HG02759 (cell line): ENCODE measurements around the gene CWC25.
A peak's percentile ranks its signal among the peaks of the same experiment; 100 is the strongest.

Experiments
- ATAC-seq: cut with Tn5 transposase; IDR thresholded peaks from one replicate; pipeline ENCODE4 v1.9.1; 2021; ENCODE audit warnings: mild to moderate bottlenecking, moderate library complexity; ENCODE audit not compliant: unreplicated experiment

Gene CWC25

DNA sequence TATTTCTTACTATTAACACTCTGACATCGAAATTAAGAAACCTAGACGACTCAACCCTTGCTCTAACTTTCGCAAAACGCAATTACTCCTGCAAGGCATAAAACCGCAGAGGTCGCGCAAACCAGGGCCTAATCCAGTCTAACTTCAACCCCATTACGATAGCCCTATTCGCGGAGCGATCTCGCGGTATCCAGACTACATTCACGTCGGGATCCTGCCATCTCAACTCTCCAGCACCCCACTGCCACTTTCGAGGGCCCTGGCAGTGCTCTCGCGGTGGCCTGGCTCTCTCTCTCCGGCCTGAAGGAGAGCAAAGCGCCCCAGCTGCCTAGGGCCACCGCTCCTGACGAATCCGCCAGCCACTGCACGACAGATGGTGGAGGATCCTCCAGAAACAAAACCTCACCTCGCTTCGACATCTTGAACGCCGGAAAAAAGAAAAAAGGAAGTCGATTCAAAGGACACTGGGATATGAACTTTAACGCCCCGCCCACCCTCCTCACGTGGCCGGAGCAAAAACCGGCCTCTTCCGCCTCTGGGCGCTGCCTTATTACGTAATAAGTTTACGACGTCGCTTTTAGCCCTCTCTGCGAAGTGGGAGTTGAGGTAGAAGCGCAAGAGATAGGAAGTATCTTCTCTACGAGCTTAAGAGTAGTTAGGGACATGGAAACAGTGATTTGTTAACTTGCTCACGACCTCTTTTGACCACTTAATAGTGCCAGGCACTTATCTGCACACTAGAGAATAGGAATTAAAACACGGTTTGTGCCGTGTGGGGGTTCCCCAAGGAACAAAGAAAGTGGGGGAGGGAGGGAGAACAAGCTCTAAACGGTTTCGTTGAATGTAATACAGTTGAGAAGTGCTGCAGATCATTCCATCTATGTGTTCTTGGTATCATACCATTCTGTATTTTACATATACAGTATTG, 28.4 kb upstream of the CWC25 start, which contains the start of gene RPL23:
TSS of gene RPL23 (minus strand) at position 430 of the 928 bp plus-strand sequence. CDS start at position 419, 11 bp downstream.
- peak; percentile 88 for ATAC-seq

GRCh38 chr17:38852771-38853291, 27.7 kb upstream of the CWC25 start:
- ATAC-seq: no peak

GRCh38 chr17:38851434-38851833, 26.3 kb upstream of the CWC25 start:
- no peak for ATAC-seq

DNA sequence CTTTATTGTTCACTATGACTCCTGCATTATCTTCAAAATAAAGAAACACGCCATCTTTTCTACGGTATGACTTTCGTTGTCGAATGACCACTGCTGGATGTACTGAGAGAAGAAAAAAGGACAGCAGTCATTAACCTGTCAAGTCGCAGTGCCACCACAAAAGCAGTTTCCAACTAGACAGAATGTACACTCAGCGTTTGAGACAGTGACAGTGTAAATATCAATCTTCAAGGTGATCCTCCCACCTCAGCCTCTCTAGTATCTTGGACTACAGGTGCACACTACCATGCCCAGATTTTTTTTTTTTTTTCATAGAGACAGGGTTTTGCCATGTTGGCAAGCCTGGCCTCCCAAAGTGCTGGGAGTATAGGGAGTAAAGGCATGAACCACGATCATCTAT, 25.3 kb upstream of the CWC25 start:
- no peak for ATAC-seq

DNA sequence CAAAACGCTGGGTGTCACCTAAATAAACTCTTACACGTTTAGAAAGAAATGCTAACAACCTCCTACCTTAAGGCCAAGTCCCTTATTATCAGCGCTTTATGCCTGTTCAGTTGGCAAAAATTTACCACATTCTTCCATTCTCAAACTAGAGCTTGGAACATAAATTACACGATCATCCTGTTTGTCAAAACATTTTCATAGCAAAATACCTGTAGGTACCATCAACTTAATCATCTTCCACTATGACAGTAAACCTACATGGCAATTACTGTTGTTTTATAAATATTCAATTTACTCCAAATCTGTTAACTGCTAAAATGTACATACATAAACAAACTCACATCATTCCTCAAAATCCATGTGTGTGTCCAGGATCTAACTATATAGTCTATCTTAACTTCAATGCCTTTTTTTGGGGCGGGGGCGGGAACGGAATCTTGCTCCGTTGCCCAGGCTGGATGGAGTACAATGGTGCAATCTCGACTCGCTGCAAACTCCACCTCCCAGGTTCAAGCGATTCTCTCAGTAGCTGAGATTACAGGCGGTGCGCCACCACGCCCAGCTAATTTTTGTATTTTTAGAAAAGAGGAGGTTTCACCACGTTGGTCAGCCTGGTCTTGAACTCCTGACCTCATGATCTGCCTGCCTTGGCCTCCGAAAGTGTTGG, 24.0 kb upstream of the CWC25 start:
- no peak for ATAC-seq

GRCh38 chr17:38848557-38848891, 23.4 kb upstream of the CWC25 start:
- no peak for ATAC-seq

- ATAC-seq: no peak
Observed at GRCh38 chr17:38844261-38844757, 19.2 kb upstream of the CWC25 start.

DNA sequence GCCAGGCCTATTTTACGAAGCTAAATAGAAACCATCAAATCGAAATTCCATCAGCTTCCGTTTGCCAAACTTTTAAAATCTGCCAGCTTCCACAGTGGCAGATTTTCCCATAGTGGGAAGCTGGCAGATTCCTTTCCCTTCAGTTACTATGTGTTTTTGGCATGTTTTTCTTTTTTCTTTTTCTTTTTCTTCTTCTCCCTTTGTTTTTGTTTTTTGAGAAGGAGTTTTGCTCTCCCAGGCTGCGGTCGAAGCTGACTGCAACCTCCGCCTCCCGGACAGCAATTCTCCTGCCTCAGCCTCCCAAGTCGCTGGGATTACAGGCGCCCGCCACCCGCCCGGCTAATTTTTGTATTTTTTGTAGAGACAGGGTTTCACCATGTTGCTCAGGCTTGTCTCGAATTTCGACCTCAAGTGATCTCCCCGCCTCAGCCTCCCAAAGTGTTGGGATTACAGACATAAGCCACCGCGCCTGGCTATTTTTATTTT, 684 bp upstream of the CWC25 start:
- ATAC-seq: no peak

DNA sequence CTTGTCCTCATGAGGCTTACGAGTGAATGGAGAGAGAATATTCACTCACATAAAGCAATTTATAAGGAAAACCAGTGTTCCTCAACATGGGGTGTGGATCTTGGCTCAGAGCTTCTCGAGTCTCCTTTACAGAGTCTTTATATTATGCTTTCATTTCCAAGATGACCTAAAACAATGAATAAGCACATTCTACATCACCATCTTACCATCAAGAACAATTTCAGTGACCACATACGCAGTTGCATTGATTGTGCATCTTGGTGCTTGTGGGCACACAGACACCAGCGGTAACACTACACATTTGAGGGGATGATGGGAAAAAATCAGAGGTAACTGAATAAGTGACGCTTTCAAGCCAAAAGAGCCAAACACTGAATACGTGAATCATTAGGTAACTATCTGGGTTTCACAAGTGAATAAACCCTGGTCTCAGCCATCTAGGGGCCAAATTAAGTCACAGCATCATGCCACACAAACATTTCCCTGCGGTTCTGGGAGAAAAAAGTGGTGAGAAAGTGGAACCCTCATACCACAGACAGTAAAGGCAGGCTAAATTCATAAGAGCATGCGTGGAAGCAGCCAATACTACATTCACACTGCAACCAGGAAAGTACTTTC, 9.4 kb downstream of the CWC25 start:
- no peak for ATAC-seq

- ATAC-seq: no peak
Observed at GRCh38 chr17:38809828-38810227, 15.3 kb downstream of the CWC25 start.

GRCh38 chr17:38800237-38800760, 24.8 kb downstream of the CWC25 start:
- no peak for ATAC-seq

- ATAC-seq: peak; percentile 77
Observed at GRCh38 chr17:38799501-38800236, 25.5 kb downstream of the CWC25 start, which contains the start of gene PIP4K2B. Gene PIP4K2B (minus strand): TSS chr17:38799556. CDS start chr17:38799424, 132 bp downstream.

DNA sequence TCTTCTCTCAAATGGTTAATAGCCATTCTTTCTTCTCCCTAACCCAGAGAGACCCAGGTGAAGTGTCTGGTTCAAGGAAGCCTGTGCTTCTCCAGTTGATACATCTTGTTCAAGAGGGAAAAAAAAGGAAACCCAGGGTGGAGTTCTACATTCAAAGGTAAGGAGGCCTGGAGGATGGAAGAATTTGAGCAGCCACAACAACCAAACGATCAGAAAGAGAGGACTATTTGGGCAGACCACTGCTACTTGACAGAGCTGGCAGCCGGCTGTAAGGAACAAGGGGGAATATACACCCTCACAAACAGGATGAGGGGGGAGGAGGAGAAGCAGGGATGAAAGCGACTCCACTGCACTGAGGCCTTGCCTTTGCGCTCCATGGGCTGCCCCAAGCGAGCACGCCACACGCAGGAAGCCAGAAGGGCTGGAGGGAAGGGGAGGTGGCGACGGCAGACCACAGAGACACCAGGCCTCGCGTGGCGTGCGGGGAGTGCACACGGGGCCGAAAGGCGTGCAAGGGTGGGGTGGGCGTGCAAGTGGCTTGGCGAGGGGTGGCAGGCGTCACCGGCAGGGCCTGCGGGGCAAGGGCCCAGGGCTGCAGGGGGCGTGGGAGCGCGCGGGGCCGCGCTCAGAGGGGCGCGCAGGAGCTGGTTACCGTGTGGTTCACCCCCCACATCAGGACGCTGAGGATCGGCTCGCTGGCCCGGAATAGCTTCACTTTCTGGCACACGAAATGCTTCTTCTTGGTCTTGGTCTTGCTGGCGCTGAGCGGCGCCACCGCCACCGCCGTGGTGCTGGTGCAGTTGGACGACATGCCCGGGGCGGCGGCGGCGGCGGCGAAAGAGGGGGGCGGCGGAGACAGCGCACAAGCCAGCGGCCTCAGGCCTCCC, 26.3 kb downstream of the CWC25 start:
- peak; percentile 25 for ATAC-seq

GRCh38 chr17:38797828-38798227, 27.3 kb downstream of the CWC25 start:
- ATAC-seq: no peak

GRCh38 chr17:38797158-38797490, 28.0 kb downstream of the CWC25 start:
- no peak for ATAC-seq

GRCh38 chr17:38796451-38797157, 28.5 kb downstream of the CWC25 start:
- no peak for ATAC-seq

GRCh38 chr17:38794221-38794620, 30.9 kb downstream of the CWC25 start:
- ATAC-seq: no peak

GRCh38 chr17:38791162-38791561, 34.0 kb downstream of the CWC25 start:
- ATAC-seq: no peak
